ENCODE data around the gene TM9SF3. TPM values are rescaled to one million over a fixed set of nuclear protein-coding genes. Genes with fewer than 3 reads are reported as not detected.

Gene TM9SF3
- total RNA-seq, 1 experiment from 2014 or later = 79.3 TPM

DNA sequence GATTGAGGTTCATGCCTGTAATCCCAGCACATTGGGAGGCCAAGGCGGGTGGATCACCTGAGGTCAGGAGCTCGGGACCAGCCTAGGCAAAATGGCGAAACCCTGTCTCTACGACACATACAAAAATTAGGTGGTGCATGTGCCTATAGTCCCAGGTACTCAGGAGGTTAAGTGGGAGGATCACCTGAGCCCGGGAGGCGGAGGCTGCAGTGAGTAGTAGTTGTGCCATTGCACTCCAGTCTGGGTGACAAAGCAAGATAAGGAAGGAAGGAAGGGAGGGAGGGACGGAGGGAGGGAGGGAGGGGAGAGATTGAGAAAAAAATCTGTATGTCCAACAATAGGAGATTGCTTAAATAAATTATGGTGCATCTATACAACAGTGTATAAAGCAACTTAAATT is 86.3 kb downstream of the TM9SF3 start:
- intact Hi-C loops (cut with micrococcal nuclease) = no loop called here
- H3K79me2 ChIP-seq (ENCODE audit: insufficient read depth, low read length) = no peaks in the 10 kb centered on the region
- DNase-seq (ENCODE audit: low read depth, low spot score) (no peak), ATAC-seq (no peak)
- no peaks in the 10 kb centered on the region for H4K20me1 ChIP-seq (ENCODE audit: insufficient read depth)
- RAD21 ChIA-PET (ENCODE audit: low non-redundant PET in 1 of 2, low total read pairs in 2 of 2, uncharacterized antibody in 2 of 2, unreplicated experiment in 2 of 2) = no interaction called here
- CTCF ChIA-PET = no interaction called here
- no peaks in the 10 kb centered on the region for H3K36me3 ChIP-seq (ENCODE audit: control insufficient read depth in 1 of 2, insufficient read depth in 2 of 2, low read length in 2 of 2)
- no peak overlapping the region for H3K4me2 ChIP-seq (ENCODE audit: low read length)
- peaks cover 8 to 28% of the 10 kb centered on the region in 2 experiments for H3K4me1 ChIP-seq (ENCODE audit: control insufficient read depth in 1 of 2, insufficient read depth in 2 of 2, low read length in 2 of 2)
- POLR2A ChIA-PET = no interaction called here
- no peak overlapping the region for H3K9ac ChIP-seq (ENCODE audit: low read length)
- TF ChIP-seq, protein P1, sequence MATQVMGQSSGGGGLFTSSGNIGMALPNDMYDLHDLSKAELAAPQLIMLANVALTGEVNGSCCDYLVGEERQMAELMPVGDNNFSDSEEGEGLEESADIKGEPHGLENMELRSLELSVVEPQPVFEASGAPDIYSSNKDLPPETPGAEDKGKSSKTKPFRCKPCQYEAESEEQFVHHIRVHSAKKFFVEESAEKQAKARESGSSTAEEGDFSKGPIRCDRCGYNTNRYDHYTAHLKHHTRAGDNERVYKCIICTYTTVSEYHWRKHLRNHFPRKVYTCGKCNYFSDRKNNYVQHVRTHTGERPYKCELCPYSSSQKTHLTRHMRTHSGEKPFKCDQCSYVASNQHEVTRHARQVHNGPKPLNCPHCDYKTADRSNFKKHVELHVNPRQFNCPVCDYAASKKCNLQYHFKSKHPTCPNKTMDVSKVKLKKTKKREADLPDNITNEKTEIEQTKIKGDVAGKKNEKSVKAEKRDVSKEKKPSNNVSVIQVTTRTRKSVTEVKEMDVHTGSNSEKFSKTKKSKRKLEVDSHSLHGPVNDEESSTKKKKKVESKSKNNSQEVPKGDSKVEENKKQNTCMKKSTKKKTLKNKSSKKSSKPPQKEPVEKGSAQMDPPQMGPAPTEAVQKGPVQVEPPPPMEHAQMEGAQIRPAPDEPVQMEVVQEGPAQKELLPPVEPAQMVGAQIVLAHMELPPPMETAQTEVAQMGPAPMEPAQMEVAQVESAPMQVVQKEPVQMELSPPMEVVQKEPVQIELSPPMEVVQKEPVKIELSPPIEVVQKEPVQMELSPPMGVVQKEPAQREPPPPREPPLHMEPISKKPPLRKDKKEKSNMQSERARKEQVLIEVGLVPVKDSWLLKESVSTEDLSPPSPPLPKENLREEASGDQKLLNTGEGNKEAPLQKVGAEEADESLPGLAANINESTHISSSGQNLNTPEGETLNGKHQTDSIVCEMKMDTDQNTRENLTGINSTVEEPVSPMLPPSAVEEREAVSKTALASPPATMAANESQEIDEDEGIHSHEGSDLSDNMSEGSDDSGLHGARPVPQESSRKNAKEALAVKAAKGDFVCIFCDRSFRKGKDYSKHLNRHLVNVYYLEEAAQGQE (IDR thresholded peaks at IDR 0.05; ENCODE audit: low read depth) = no peak
- TF ChIP-seq TCF7L2 (IDR thresholded peaks at IDR 0.05; ENCODE audit: borderline replicate concordance, extremely low read depth, insufficient read depth, insufficient read length) (no peak), ZFX (IDR thresholded peaks at IDR 0.05) (no peak), CEBPB (IDR thresholded peaks at IDR 0.05; ENCODE audit: low read depth) (no peak), FOSL1 (IDR thresholded peaks at IDR 0.05; ENCODE audit: low read depth) (no peak), ZNF274 (IDR thresholded peaks at IDR 0.05; ENCODE audit: low read depth, low read length) (no peak), CBX3 (IDR thresholded peaks at IDR 0.05; ENCODE audit: low read depth) (no peak)
- TF ChIP-seq, protein P2, sequence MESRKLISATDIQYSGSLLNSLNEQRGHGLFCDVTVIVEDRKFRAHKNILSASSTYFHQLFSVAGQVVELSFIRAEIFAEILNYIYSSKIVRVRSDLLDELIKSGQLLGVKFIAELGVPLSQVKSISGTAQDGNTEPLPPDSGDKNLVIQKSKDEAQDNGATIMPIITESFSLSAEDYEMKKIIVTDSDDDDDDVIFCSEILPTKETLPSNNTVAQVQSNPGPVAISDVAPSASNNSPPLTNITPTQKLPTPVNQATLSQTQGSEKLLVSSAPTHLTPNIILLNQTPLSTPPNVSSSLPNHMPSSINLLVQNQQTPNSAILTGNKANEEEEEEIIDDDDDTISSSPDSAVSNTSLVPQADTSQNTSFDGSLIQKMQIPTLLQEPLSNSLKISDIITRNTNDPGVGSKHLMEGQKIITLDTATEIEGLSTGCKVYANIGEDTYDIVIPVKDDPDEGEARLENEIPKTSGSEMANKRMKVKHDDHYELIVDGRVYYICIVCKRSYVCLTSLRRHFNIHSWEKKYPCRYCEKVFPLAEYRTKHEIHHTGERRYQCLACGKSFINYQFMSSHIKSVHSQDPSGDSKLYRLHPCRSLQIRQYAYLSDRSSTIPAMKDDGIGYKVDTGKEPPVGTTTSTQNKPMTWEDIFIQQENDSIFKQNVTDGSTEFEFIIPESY (IDR thresholded peaks at IDR 0.05; ENCODE audit: extremely low read depth, insufficient replicate concordance, low read length) = no peak
- TF ChIP-seq, protein P3, sequence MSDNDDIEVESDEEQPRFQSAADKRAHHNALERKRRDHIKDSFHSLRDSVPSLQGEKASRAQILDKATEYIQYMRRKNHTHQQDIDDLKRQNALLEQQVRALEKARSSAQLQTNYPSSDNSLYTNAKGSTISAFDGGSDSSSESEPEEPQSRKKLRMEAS (IDR thresholded peaks at IDR 0.05) = no peak
- BruUV-seq (replicated peaks) = no TSS peak
- no peaks in the 10 kb centered on the region for H3K9me2 ChIP-seq (ENCODE audit: insufficient read depth)
- H3K4me3 ChIP-seq (replicated peaks in 1 of 2; ENCODE audit: low read depth in 1 of 2, low read length in 2 of 2) = no peak overlapping the region
- no peak overlapping the region for H3K27ac ChIP-seq (ENCODE audit: low read depth, low read length)
- no peak overlapping the region for H2AFZ ChIP-seq (ENCODE audit: low read depth, low read length, poor library complexity, severe bottlenecking)
- no peaks in the 10 kb centered on the region for H3K27me3 ChIP-seq (ENCODE audit: insufficient read depth, low read length)
- H3K9me3 ChIP-seq (ENCODE audit: control insufficient read depth in 1 of 2, insufficient read depth in 1 of 2, low read depth in 1 of 2, low read length in 2 of 2) = no peaks in the 10 kb centered on the region

Data from HCT116 (cell line).